Muscle of arm (tissue), 12 donors: Measurements from ENCODE around the gene LCN1. TPM values are rescaled to one million over a fixed set of nuclear protein-coding genes. Genes with fewer than 3 reads are reported as not detected.

Source experiments
- DNase-seq: peaks from one replicate; pipeline ENCODE4 v3.0.0-alpha.2; 2013
- polyA plus RNA-seq, 12 donors: library from polyadenylated mRNA; unstranded; fragments of 120-200 nt; gene quantifications; one replicate each; pipeline ENCODE4 v1.2.1, GENCODE V29; 2013; ENCODE audit not compliant: insufficient read length in 12 of 12

Gene LCN1
- polyA plus RNA-seq, 12 donors: 0.57 TPM; not detected in 11

GRCh38 chr9:135567311-135567710 is 46.1 kb downstream of the LCN1 start:
- DNase-seq: no peak

GRCh38 chr9:135568026-135568425 is 46.8 kb downstream of the LCN1 start:
- no peak for DNase-seq

- no peak for DNase-seq
Observed at GRCh38 chr9:135570456-135570855, 49.2 kb downstream of the LCN1 start.

- DNase-seq: no peak
Observed at GRCh38 chr9:135572233-135572632, 51.0 kb downstream of the LCN1 start.

GRCh38 chr9:135573124-135573523 is 51.9 kb downstream of the LCN1 start:
- no peak for DNase-seq

GRCh38 chr9:135574331-135574730 is 53.1 kb downstream of the LCN1 start:
- DNase-seq: no peak

- DNase-seq: no peak
Observed at GRCh38 chr9:135574943-135575342, 53.7 kb downstream of the LCN1 start.

Other genes starting within 250 kb of the LCN1 start
- gene PPP1R26, start 41.7 kb upstream of the LCN1 start, polyA plus RNA-seq: 10 to 100 TPM in 7 of 12 donors, 1 to 10 TPM in 4, not detected in 1; 9.2 to 15.6 (median 10.6) TPM
- 10 to 100 TPM in 11 of 12 donors, not detected in 1; 17.2 to 45.4 (median 27.0) TPM for gene MRPS2, start 20.8 kb upstream of the LCN1 start, polyA plus RNA-seq
- gene OBP2A, start 24.7 kb downstream of the LCN1 start, polyA plus RNA-seq: not detected
- 10 to 100 TPM in 1 of 12 donors, 1 to 10 TPM in 3, under 1 TPM in 1, not detected in 7; 0.56 to 13.0 (median 1.4) TPM for gene PAEP, start 40.3 kb downstream of the LCN1 start, polyA plus RNA-seq
- not detected for gene GLT6D1, start 118.1 kb downstream of the LCN1 start, polyA plus RNA-seq
- not detected for gene LCN9, start 141.9 kb downstream of the LCN1 start, polyA plus RNA-seq
- gene SOHLH1, start 178.0 kb downstream of the LCN1 start, polyA plus RNA-seq: under 1 TPM in 6 of 12 donors, not detected in 6; 0.10 to 0.30 (median 0.13) TPM
- gene KCNT1, start 180.7 kb downstream of the LCN1 start, polyA plus RNA-seq: 10 to 100 TPM in 4 of 12 donors, 1 to 10 TPM in 7, not detected in 1; 4.4 to 13.2 (median 8.2) TPM